Fibroblast of skin of abdomen (primary cell): ENCODE results near the gene SPG11.
"Not testable (repeated sequence)": the region's sequence is repeated elsewhere in the genome, so short reads cannot be mapped to it uniquely, and the experiment has no call there.

Experiments used
- DNase-seq: peaks from one replicate; pipeline ENCODE4 v3.0.0-alpha.2; 2013

SPG11 gene

GRCh38 chr15:44550256-44550655 lies 113.2 kb downstream of the SPG11 start:
- DNase-seq: peak; percentile 50

GRCh38 chr15:44549152-44549551 lies 114.3 kb downstream of the SPG11 start:
- not testable (repeated sequence) for DNase-seq

- peak; percentile 21 for DNase-seq
Measured at GRCh38 chr15:44545913-44546802, 117.3 kb downstream of the SPG11 start.

GRCh38 chr15:44544745-44545144 lies 118.7 kb downstream of the SPG11 start:
- DNase-seq: not testable (repeated sequence)

- DNase-seq: no peak
Measured at GRCh38 chr15:44542596-44542995, 120.9 kb downstream of the SPG11 start.

- peak; percentile 90 for DNase-seq
Measured at GRCh38 chr15:44541282-44541958, 122.0 kb downstream of the SPG11 start.

GRCh38 chr15:44537735-44538240 lies 125.7 kb downstream of the SPG11 start:
- no peak for DNase-seq

GRCh38 chr15:44536962-44537734 lies 126.3 kb downstream of the SPG11 start, which contains the start of gene EIF3J:
Gene EIF3J (plus strand): TSS chr15:44537147. CDS start chr15:44537195, 48 bp downstream.
- DNase-seq: peak; percentile 98

GRCh38 chr15:44536302-44536961 lies 127.0 kb downstream of the SPG11 start:
- peak; percentile 78 for DNase-seq

- DNase-seq: no peak
Measured at GRCh38 chr15:44535523-44536301, 127.8 kb downstream of the SPG11 start.

- DNase-seq: no peak
Measured at GRCh38 chr15:44535092-44535491, 128.4 kb downstream of the SPG11 start.

GRCh38 chr15:44532689-44533088 lies 130.8 kb downstream of the SPG11 start:
- no peak for DNase-seq

GRCh38 chr15:44532275-44532674 lies 131.2 kb downstream of the SPG11 start:
- DNase-seq: not testable (repeated sequence)

GRCh38 chr15:44530653-44531052 lies 132.8 kb downstream of the SPG11 start:
- DNase-seq: no peak

- DNase-seq: no peak
Measured at GRCh38 chr15:44529864-44530604, 133.4 kb downstream of the SPG11 start.

- DNase-seq: no peak
Measured at GRCh38 chr15:44527241-44527640, 136.2 kb downstream of the SPG11 start.

GRCh38 chr15:44525018-44525417 lies 138.4 kb downstream of the SPG11 start:
- DNase-seq: no peak

- DNase-seq: no peak
Measured at GRCh38 chr15:44519537-44519936, 143.9 kb downstream of the SPG11 start.

GRCh38 chr15:44516436-44516835 lies 147.0 kb downstream of the SPG11 start:
- no peak for DNase-seq
